NB4 (cell line): ENCODE results near the gene KIF24.

Source experiments
- CTCF ChIP-seq: IDR thresholded peaks from one replicate; pipeline ENCODE4 v1.5.1; 2012; ENCODE audit warnings: low read depth, low read length
- POLR2A ChIP-seq: IDR thresholded peaks from 2 replicates; pipeline ENCODE4 v1.6.1; 2011; ENCODE audit warnings: mild to moderate bottlenecking; ENCODE audit not compliant: insufficient read length; ENCODE audit errors: extremely low read depth

- TF ChIP-seq POLR2A (no peak), CTCF (no peak)
Measured at GRCh38 chr9:34331196-34331595, 2.1 kb upstream of the KIF24 start.
